ENCODE data around the gene AKAP13.
"Not testable (repeated sequence)": the region's sequence is repeated elsewhere in the genome, so short reads cannot be mapped to it uniquely, and the experiment has no call there.

AKAP13 gene

GRCh38 chr15:85482894-85483293 is 102.5 kb downstream of the AKAP13 start:
- DNase-seq, result no peak

- not testable (repeated sequence) for DNase-seq
Observed at GRCh38 chr15:85483955-85484354, 103.6 kb downstream of the AKAP13 start.

- DNase-seq, result not testable (repeated sequence)
Observed at GRCh38 chr15:85484923-85485322, 104.5 kb downstream of the AKAP13 start.

GRCh38 chr15:85485956-85486567 is 105.7 kb downstream of the AKAP13 start:
- no peak for DNase-seq

GRCh38 chr15:85487796-85488195 is 107.4 kb downstream of the AKAP13 start:
- DNase-seq, result not testable (repeated sequence)

- no peak for DNase-seq
Observed at GRCh38 chr15:85488997-85489396, 108.6 kb downstream of the AKAP13 start.

GRCh38 chr15:85489773-85490493 is 109.5 kb downstream of the AKAP13 start:
- DNase-seq, result no peak

- no peak for DNase-seq
Observed at GRCh38 chr15:85490856-85491255, 110.5 kb downstream of the AKAP13 start.

GRCh38 chr15:85491691-85492090 is 111.3 kb downstream of the AKAP13 start:
- no peak for DNase-seq

GRCh38 chr15:85492406-85492805 is 112.0 kb downstream of the AKAP13 start:
- no peak for DNase-seq

- no peak for DNase-seq
Observed at GRCh38 chr15:85493260-85493659, 112.9 kb downstream of the AKAP13 start.

- no peak for DNase-seq
Observed at GRCh38 chr15:85494048-85494777, 113.8 kb downstream of the AKAP13 start.

- DNase-seq, result no peak
Observed at GRCh38 chr15:85495096-85495495, 114.7 kb downstream of the AKAP13 start.

- DNase-seq, result no peak
Observed at GRCh38 chr15:85495544-85495943, 115.1 kb downstream of the AKAP13 start.

GRCh38 chr15:85496151-85496550 is 115.7 kb downstream of the AKAP13 start:
- DNase-seq, result no peak

- no peak for DNase-seq
Observed at GRCh38 chr15:85496551-85497171, 116.3 kb downstream of the AKAP13 start.

- no peak for DNase-seq
Observed at GRCh38 chr15:85497172-85497569, 116.8 kb downstream of the AKAP13 start.

- no peak for DNase-seq
Observed at GRCh38 chr15:85498471-85498870, 118.1 kb downstream of the AKAP13 start.

GRCh38 chr15:85499371-85499887 is 119.0 kb downstream of the AKAP13 start:
- no peak for DNase-seq

GRCh38 chr15:85500060-85500708 is 119.8 kb downstream of the AKAP13 start:
- no peak for DNase-seq

GRCh38 chr15:85500729-85501128 is 120.3 kb downstream of the AKAP13 start:
- DNase-seq, result no peak

GRCh38 chr15:85501574-85501973 is 121.2 kb downstream of the AKAP13 start:
- DNase-seq, result no peak

Data from NCI-H1105 (cell line).